Measurements from ENCODE around the gene AGBL4. TPM values are rescaled to one million over a fixed set of nuclear protein-coding genes. Genes with fewer than 3 reads are reported as not detected.
"Not testable (repeated sequence)": the region's sequence is repeated elsewhere in the genome, so short reads cannot be mapped to it uniquely, and the experiment has no call there.

The AGBL4 gene
- polyA plus RNA-seq, 3 donors = 1.00 to 1.2 (median 1.0) TPM

GRCh38 chr1:49337251-49337650 is 686.5 kb downstream of the AGBL4 start:
- no peak for DNase-seq (ENCODE audit: extremely low read depth in 1 of 11, low read depth in 9 of 11, low spot score in 4 of 11)

DNA sequence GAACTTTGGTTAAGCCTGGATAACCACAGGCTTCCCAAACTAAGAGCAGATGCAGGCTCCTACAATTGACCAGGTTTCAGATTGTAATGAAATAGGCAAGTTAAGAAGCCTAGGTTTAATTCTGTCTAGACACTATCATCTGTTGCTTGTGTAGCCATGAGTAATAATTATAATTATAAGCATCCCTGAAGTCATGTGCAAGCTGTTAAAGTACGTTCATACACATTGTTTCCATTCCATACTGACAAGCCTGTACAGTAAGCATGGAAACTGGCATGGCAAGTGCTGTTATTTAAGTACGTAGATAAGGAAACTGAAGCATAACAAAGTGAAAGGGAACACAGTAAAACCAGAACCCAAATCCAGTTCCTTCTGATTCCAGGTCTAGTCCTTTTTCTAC is 689.8 kb downstream of the AGBL4 start:
- no peak for DNase-seq (ENCODE audit: extremely low read depth in 1 of 11, low read depth in 9 of 11, low spot score in 4 of 11)

DNA sequence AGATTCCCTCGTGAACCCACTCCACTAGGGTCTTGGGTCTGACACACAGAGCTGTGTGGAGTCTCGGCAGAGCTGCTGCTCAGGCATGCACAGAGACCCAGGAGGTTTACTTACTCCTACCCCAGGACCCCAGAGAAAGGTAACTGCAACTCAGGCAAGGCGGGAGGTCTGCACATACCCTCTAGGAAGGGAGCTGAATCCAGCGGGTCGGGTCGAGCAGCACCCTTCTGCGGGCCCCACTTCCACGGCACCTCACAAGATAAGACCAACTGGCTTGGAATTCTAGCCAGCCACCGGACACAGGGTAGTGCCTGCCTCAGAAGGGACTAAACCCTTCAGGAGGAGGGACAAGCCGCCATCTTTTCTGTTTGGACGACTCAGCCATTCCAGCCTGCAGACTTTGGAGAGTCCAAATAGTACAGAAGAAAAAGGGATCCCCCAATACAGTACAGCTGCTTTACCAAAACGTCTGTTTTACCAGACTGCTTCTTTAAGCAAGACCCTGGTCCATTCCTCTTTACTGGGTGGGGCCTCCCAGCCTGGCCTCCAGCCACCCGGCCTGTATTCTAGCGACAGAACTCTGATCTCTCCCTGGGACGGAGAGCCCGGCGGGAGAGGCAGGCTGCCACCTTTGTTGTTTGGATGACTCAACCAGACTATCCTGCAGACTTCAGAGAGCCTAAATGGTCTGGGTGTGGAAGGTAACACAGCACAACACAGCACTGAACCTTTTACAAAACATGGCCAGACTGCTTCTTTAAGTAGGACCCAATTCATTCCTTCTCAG is 692.5 kb downstream of the AGBL4 start:
- no peak for DNase-seq (ENCODE audit: extremely low read depth in 1 of 11, low read depth in 9 of 11, low spot score in 4 of 11)

DNA sequence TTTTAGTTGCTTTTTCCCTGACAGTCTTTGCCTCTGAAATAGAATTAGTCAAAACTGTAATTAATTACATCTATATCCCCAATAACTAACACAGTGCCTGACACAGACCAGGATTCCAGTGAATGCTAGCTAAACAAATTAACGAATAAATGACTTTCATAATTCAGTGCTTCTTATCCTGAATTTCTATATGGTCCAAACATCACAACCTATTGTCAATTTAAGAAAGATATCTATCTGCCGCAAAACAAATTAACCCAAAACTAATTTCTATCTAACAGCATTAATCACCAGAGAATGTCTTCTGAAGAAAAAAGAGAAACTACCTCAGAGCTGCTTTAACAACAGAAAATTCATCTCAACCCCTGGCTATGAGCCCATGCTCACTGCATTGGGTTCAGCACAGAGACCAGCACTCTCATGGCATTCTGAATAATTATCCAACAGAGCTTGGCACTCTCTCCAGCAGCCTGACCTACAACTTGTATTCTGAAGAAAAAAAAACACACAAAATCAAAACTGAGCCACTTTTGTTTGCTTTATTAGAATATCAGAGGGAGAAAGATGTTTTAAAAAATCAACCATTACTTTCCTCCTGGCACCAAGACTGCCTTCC is 699.7 kb downstream of the AGBL4 start:
- DNase-seq (ENCODE audit: extremely low read depth in 1 of 11, low read depth in 9 of 11, low spot score in 4 of 11) = no peak

DNA sequence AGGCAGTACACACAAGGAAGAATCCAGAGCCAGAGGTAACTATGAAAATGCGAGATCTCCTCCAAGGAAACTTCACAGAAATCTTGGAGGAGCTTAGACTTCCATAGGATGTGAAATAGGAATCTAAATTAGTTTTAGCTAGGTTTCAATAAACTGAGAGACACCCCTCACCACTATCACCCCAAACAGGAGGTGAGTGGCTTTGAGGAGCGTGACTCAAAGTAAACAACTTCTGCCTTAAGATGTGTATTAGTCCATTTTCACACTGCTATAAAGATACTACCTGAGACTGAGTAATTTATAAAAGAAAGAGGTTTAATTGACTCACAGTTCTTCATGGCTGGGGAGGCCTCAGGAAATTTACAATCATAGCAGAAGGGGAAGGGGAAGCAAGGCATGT is 703.3 kb downstream of the AGBL4 start:
- not testable (repeated sequence) for DNase-seq (ENCODE audit: extremely low read depth in 1 of 11, low read depth in 9 of 11, low spot score in 4 of 11)

DNA sequence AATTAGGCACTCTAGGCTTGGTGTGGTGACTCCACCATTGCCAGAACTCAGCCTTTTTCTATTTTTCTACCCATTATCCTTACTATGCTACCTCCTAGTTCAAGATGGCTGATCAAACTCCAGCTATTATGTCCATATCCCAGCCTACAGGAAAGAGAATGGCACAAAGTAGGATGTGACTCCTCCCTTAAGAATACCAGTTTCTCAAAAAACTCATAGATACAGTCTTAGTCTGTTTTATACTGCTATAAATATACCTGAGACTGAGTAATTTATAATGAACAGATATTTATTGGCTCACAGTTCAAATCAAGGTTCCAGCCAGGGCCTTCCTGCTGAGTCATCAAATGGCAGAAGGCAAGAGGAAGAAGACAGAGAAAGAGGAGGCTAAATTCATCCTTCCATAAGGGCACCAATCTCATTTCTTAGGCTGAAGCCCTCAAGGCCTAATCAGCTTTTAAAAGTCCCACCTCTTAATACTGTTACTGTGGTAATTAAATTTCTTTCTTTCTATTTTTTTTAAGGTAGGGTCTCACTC is 704.3 kb downstream of the AGBL4 start:
- DNase-seq (ENCODE audit: extremely low read depth in 1 of 11, low read depth in 9 of 11, low spot score in 4 of 11) = no peak

- DNase-seq (ENCODE audit: extremely low read depth in 1 of 11, low read depth in 9 of 11, low spot score in 4 of 11) = no peak
Observed at GRCh38 chr1:49318218-49318617, 705.5 kb downstream of the AGBL4 start.

- DNase-seq (ENCODE audit: extremely low read depth in 1 of 11, low read depth in 9 of 11, low spot score in 4 of 11) = no peak
Observed at GRCh38 chr1:49307457-49307856, 716.3 kb downstream of the AGBL4 start.

GRCh38 chr1:49306507-49307070 is 717.2 kb downstream of the AGBL4 start:
- no peak for DNase-seq (ENCODE audit: extremely low read depth in 1 of 11, low read depth in 9 of 11, low spot score in 4 of 11)

- DNase-seq (ENCODE audit: extremely low read depth in 1 of 11, low read depth in 9 of 11, low spot score in 4 of 11) = not testable (repeated sequence)
Observed at GRCh38 chr1:49302400-49302799, 721.4 kb downstream of the AGBL4 start.

GRCh38 chr1:49298304-49298703 is 725.5 kb downstream of the AGBL4 start:
- no peak for DNase-seq (ENCODE audit: extremely low read depth in 1 of 11, low read depth in 9 of 11, low spot score in 4 of 11)

DNA sequence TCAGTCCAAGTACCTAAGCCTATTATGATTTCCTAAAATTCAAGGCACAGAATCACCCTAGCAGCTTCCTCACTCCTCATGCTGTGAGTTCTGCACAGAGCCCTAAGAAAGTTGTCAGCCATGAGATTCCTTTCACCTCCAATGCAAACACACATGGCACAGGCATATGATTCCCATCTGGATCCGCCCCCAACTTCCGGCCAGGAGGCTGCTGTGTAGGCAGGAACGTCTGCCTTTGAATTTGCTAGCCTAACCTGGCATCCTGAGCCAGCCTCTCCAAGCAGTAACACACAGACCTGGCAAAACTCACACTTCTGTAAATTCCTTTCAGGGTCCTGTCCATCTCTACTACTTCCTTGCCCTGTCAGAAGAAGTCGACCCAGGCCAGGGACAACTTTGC is 726.0 kb downstream of the AGBL4 start:
- no peak for DNase-seq (ENCODE audit: extremely low read depth in 1 of 11, low read depth in 9 of 11, low spot score in 4 of 11)

DNA sequence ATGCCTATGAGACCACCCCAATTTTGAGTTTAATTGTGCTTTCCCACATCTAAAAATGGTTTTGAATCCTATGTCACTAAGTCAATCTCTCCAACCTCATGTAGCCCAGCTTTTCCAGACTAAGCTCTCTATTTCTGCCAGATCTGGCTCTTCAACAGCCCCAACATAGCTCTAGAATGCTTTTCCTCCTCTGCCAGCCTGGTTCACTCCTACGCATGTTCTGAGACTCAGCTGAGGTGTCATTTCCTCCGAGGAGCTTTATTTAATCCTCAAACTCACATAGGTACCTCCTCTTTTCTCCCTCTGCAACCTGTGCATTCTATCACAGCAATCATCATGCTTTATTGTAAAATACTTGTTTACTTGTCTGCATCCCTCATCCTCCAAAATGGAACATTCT is 729.2 kb downstream of the AGBL4 start:
- no peak for DNase-seq (ENCODE audit: extremely low read depth in 1 of 11, low read depth in 9 of 11, low spot score in 4 of 11)

DNA sequence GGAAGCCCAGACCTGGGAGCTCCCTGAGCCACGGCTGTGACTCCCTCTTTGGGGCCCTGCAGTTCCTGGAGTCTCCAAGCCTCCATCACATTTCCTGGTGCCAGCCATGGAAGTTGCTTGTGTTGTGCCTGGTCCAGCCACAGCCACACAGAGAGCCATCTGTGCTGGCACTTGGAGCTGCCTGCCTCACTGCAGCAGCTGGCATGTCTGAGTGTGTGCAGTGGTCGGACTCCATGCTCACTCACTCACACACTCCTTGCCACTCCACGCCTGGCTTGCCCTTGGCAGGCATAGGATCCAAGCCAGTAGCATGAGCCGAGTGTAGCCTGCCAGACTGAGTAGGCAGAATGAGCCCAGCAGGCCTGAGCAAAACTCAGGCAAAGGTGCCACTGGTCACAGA is 730.7 kb downstream of the AGBL4 start:
- DNase-seq (ENCODE audit: extremely low read depth in 1 of 11, low read depth in 9 of 11, low spot score in 4 of 11) = no peak

DNA sequence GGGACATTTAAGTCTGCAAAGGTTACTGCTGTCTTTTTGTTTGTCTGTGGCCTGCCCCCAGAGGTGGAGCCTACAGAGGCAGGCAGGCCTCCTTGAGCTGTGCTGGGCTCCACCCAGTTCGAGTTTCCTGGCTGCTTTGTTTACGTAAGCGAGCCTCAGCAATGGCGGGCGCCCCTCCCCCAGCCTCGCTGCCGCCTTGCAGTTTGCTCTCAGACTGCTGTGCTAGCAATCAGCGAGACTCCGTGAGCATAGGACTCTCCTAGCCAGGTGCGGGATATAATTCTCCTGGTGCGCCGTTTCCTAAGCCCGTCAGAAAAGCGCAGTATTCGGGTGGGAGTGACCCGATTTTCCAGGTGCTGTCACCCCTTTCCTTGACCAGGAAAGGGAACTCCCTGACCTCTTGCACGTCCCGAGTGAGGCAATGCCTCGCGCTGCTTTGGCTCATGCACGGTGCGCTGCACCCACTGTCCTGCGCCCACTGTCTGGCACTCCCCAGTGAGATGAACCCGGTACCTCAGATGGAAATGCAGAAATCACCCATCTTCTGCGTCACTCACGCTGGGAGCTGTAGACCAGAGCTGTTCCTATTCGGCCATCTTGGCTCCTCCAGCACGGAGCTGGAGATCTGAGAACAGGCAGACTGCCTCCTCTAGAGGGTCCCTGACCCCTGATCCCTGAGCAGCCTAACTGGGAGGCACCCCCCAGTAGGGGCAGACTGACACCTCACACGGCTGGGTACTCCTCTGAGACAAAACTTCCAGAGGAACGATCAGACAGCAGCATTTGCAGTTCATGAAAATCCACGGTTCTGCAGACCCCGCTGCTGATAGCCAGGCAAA is 766.3 kb downstream of the AGBL4 start:
- DNase-seq (ENCODE audit: extremely low read depth in 1 of 11, low read depth in 9 of 11, low spot score in 4 of 11) = not testable (repeated sequence)

- DNase-seq (ENCODE audit: extremely low read depth in 1 of 11, low read depth in 9 of 11, low spot score in 4 of 11) = no peak
Observed at GRCh38 chr1:49252917-49253316, 770.8 kb downstream of the AGBL4 start.

GRCh38 chr1:49251019-49251784 is 772.6 kb downstream of the AGBL4 start:
- DNase-seq (ENCODE audit: extremely low read depth in 1 of 11, low read depth in 9 of 11, low spot score in 4 of 11) = no peak

- DNase-seq (ENCODE audit: extremely low read depth in 1 of 11, low read depth in 9 of 11, low spot score in 4 of 11) = no peak
Observed at GRCh38 chr1:49240709-49241221, 783.0 kb downstream of the AGBL4 start.
